H9 (cell line): Measurements from ENCODE around the gene DENND5A. TPM values are rescaled to one million over a fixed set of nuclear protein-coding genes. Genes with fewer than 3 reads are reported as not detected.

ENCODE experiments used
- DNase-seq: peaks from one replicate; pipeline ENCODE4 v3.0.0-alpha.2; 2017
- H2AFZ ChIP-seq: one replicate; pipeline ENCODE4 v1.6.1; 2013; ENCODE audit warnings: mild to moderate bottlenecking, low read length, control low read depth, moderate library complexity
- H2AK5ac ChIP-seq: 2 replicates; pipeline ENCODE4 v1.6.1; 2013; ENCODE audit warnings: low read length, control low read depth, mixed read lengths; ENCODE audit not compliant: insufficient read length
- H2BK120ac ChIP-seq: one replicate; pipeline ENCODE4 v1.6.1; 2013; ENCODE audit warnings: low read depth, mild to moderate bottlenecking, low read length, control low read depth, inconsistent platforms; ENCODE audit not compliant: poor library complexity, severe bottlenecking
- H2BK12ac ChIP-seq: 2 replicates; pipeline ENCODE4 v1.6.1; 2013; ENCODE audit warnings: low read length, control low read depth, mixed read lengths, low read depth; ENCODE audit not compliant: insufficient read length
- H2BK15ac ChIP-seq: 2 replicates; pipeline ENCODE4 v1.6.1; 2013; ENCODE audit warnings: low read depth, low read length, control low read depth
- H2BK20ac ChIP-seq: one replicate; pipeline ENCODE4 v1.6.1; 2013; ENCODE audit warnings: low read depth, mild to moderate bottlenecking, low read length, control low read depth, inconsistent platforms; ENCODE audit not compliant: poor library complexity, severe bottlenecking
- H2BK5ac ChIP-seq: 2 replicates; pipeline ENCODE4 v1.6.1; 2013; ENCODE audit warnings: low read length, control low read depth, mixed read lengths; ENCODE audit not compliant: insufficient read length
- H3K14ac ChIP-seq: 2 replicates; pipeline ENCODE4 v1.6.1; 2013; ENCODE audit warnings: low read length, control low read depth; ENCODE audit not compliant: insufficient read depth
- H3K18ac ChIP-seq: 2 replicates; pipeline ENCODE4 v1.6.1; 2013; ENCODE audit warnings: low read depth, mild to moderate bottlenecking, mixed read lengths, low read length, control low read depth; ENCODE audit not compliant: insufficient read length
- H3K23ac ChIP-seq: 2 replicates; pipeline ENCODE4 v1.6.1; 2013; ENCODE audit warnings: low read length, control low read depth, mixed read lengths, low read depth; ENCODE audit not compliant: insufficient read length
- H3K23me2 ChIP-seq: 2 replicates; pipeline ENCODE4 v1.6.1; 2013; ENCODE audit warnings: low read depth, mild to moderate bottlenecking, mixed read lengths, low read length, control low read depth; ENCODE audit not compliant: insufficient read length, poor library complexity, severe bottlenecking
- H3K27ac ChIP-seq: 2 replicates; pipeline ENCODE4 v1.5.1; 2013; ENCODE audit warnings: low read length, control low read depth, mixed read lengths, low read depth; ENCODE audit not compliant: insufficient read length
- H3K27me3 ChIP-seq: 2 replicates; pipeline ENCODE4 v1.6.1; 2013; ENCODE audit warnings: low read length, control low read depth, inconsistent platforms; ENCODE audit not compliant: insufficient read depth
- H3K4ac ChIP-seq: 2 replicates; pipeline ENCODE4 v1.6.1; 2013; ENCODE audit warnings: low read depth, mild to moderate bottlenecking, control low read depth, inconsistent platforms, low read length, moderate library complexity
- H3K4me1 ChIP-seq: 2 replicates; pipeline ENCODE4 v1.6.1; 2013; ENCODE audit warnings: low read length, control low read depth, inconsistent platforms; ENCODE audit not compliant: insufficient read depth
- H3K4me2 ChIP-seq: 2 replicates; pipeline ENCODE4 v1.6.1; 2013; ENCODE audit warnings: low read length, control low read depth, mixed read lengths; ENCODE audit not compliant: insufficient read length, insufficient read depth
- H3K56ac ChIP-seq: 2 replicates; pipeline ENCODE4 v1.6.1; 2013; ENCODE audit warnings: low read depth, mild to moderate bottlenecking, mixed read lengths, low read length, control low read depth; ENCODE audit not compliant: insufficient read length
- H3K79me1 ChIP-seq: 2 replicates; pipeline ENCODE4 v1.6.1; 2013; ENCODE audit warnings: low read depth, mild to moderate bottlenecking, moderate library complexity, low read length, control low read depth, inconsistent platforms; ENCODE audit not compliant: insufficient read depth, poor library complexity, severe bottlenecking
- H3K79me2 ChIP-seq: 2 replicates; pipeline ENCODE4 v1.6.1; 2013; ENCODE audit warnings: low read length, control low read depth, inconsistent platforms; ENCODE audit not compliant: insufficient read depth
- H3K9ac ChIP-seq: 2 replicates; pipeline ENCODE4 v1.6.1; 2013; ENCODE audit warnings: low read length, control low read depth, mixed read lengths; ENCODE audit not compliant: insufficient read length; ENCODE audit errors: extremely low read depth
- H3K9me3 ChIP-seq: one replicate; pipeline ENCODE4 v1.6.1; 2013; ENCODE audit warnings: low read depth, low read length, inconsistent platforms; ENCODE audit not compliant: control insufficient read depth
- H3T11ph ChIP-seq: one replicate; pipeline ENCODE4 v1.6.1; 2013; ENCODE audit warnings: mild to moderate bottlenecking, low read length, control low read depth, inconsistent platforms
- H4K20me1 ChIP-seq: one replicate; pipeline ENCODE4 v1.6.1; 2013; ENCODE audit not compliant: control insufficient read depth, insufficient read length, insufficient read depth
- H4K5ac ChIP-seq: 2 replicates; pipeline ENCODE4 v1.6.1; 2013; ENCODE audit warnings: low read depth, mild to moderate bottlenecking, mixed read lengths, low read length, control low read depth; ENCODE audit not compliant: insufficient read length
- H4K8ac ChIP-seq: replicated peaks from 2 replicates; pipeline ENCODE4 v1.6.1; 2013; ENCODE audit warnings: low read length, control low read depth, mixed read lengths, low read depth; ENCODE audit not compliant: insufficient read length
- H4K91ac ChIP-seq: 2 replicates; pipeline ENCODE4 v1.6.1; 2013; ENCODE audit warnings: low read depth, mild to moderate bottlenecking, moderate library complexity, mixed read lengths, low read length, control low read depth; ENCODE audit not compliant: insufficient read length
- H3K27ac Mint-ChIP-seq, 3 experiments: 2 replicates in 2 of 3; 3 replicates in 1 of 3; pipeline ENCODE4 v1.8.0; 2020 to 2021; ENCODE audit warnings: mixed read lengths in 3 of 3, mild to moderate bottlenecking in 1 of 3, moderate library complexity in 1 of 3
- H3K27me3 Mint-ChIP-seq: 2 replicates; pipeline ENCODE4 v1.8.0; 2021; ENCODE audit warnings: low read depth, mild to moderate bottlenecking, moderate library complexity, mixed read lengths
- H3K36me3 Mint-ChIP-seq, 3 experiments: 2 replicates in 2 of 3; 3 replicates in 1 of 3; pipeline ENCODE4 v1.8.0; 2020 to 2021; ENCODE audit warnings: low read depth in 3 of 3, mixed read lengths in 3 of 3; ENCODE audit not compliant: insufficient read depth in 1 of 3
- H3K4me1 Mint-ChIP-seq, 2 experiments: 2 replicates each; pipeline ENCODE4 v1.8.0; 2020; ENCODE audit warnings: mixed read lengths in 2 of 2
- H3K4me3 Mint-ChIP-seq, 2 experiments: 2 replicates in 1 of 2; 3 replicates in 1 of 2; pipeline ENCODE4 v1.8.0; 2020 to 2021; ENCODE audit warnings: mild to moderate bottlenecking in 2 of 2, mixed read lengths in 2 of 2, moderate library complexity in 1 of 2
- H3K9me3 Mint-ChIP-seq, 2 experiments: 2 replicates in 1 of 2; 3 replicates in 1 of 2; pipeline ENCODE4 v1.8.0; 2020; ENCODE audit warnings: mild to moderate bottlenecking in 2 of 2, mixed read lengths in 2 of 2, moderate library complexity in 1 of 2
- WGBS: extraction: QIAGEN DNeasy Blood & Tissue Kit; methylation state at CpG from one replicate; pipeline ENCODE4 v1.1.7; 2013; ENCODE audit warnings: missing lambda C conversion rate, low lambda C conversion rate, mixed read lengths; ENCODE audit not compliant: insufficient read length; ENCODE audit errors: extremely low coverage; 5-methylcytosine and 5-hydroxymethylcytosine counted together
- total RNA-seq: library from RNA; stranded (reverse); gene quantifications from 2 replicates; pipeline ENCODE4 v1.2.1, GENCODE V29; 2021
- TF ChIP-seq, protein P1 (sequence below): fragments of 200-600 bp; sonication (generic); conservative IDR thresholded peaks from 3 replicates; pipeline ENCODE4 v1.8.0; 2021; ENCODE audit warnings: antibody characterized with exemption, mild to moderate bottlenecking

Gene DENND5A
- total RNA-seq, 1 experiment from 2014 or later = 59.6 TPM

DNA sequence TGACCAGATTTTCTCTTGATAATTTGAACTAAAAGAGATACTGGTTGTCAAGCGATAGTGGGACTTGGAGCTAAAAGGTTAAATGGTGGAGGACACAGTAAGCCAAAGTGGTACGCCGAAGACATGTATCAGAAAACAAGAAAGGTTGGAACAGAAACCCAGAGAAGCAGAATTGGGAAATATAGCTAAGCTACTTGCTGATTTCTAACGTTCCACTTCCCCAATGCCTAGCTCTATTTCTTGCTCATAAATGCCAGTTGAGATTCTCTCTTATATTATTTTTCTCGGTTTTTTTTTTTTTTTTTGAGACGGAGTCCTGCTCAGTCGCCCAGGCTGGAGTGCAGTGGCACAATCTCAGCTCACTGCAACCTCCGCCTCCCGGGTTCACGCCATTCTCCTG lies 36.6 kb upstream of the DENND5A start:
- Histone ChIP-seq H3K4me2 (no peak overlapping the region), H2BK12ac (no peak overlapping the region), H3T11ph (no peak overlapping the region), H2BK15ac (no peak overlapping the region), H3K79me2 (peaks cover 15% of the 10 kb centered on the region; the same call in 1 of the 2 replicates), H2BK120ac (no peak overlapping the region), H3K14ac (no peak overlapping the region), H3K4me1 (no peaks in the 10 kb centered on the region), H3K18ac (no peak overlapping the region), H3K27ac (no peak overlapping the region), H4K91ac (no peak overlapping the region), H2BK5ac (no peak overlapping the region), H4K5ac (no peak overlapping the region), H4K20me1 (no peaks in the 10 kb centered on the region), H2AFZ (no peak overlapping the region), H4K8ac (no peak overlapping the region), H3K56ac (no peak overlapping the region), H3K9ac (no peak overlapping the region), H3K23ac (no peak overlapping the region), H2AK5ac (no peak overlapping the region), H2BK20ac (no peak overlapping the region), H3K23me2 (no peaks in the 10 kb centered on the region), H3K27me3 (no peaks in the 10 kb centered on the region), H3K4ac (no peak overlapping the region), H3K9me3 (no peaks in the 10 kb centered on the region), H3K79me1 (peaks cover 5% of the 10 kb centered on the region)
- whole genome bisulfite sequencing = no CpG with 5 or more reads among the region's 10 CpGs
- DNase-seq = no peak
- Mint-ChIP-seq H3K9me3 (no peaks in the 10 kb centered on the region), H3K27ac (peak overlapping the region in 1 of 3 experiments; percentile 22; a peak in 1 of 7 replicates), H3K4me3 (no peak overlapping the region), H3K36me3 (peaks cover 3 to 10% (median 8%) of the 10 kb centered on the region in 3 experiments), H3K27me3 (no peaks in the 10 kb centered on the region), H3K4me1 (0 out of 4 replicates have a peak, but pooled peaks cover 0 to under 1% of the 10 kb centered on the region in 2 experiments)
- TF ChIP-seq, protein P1, sequence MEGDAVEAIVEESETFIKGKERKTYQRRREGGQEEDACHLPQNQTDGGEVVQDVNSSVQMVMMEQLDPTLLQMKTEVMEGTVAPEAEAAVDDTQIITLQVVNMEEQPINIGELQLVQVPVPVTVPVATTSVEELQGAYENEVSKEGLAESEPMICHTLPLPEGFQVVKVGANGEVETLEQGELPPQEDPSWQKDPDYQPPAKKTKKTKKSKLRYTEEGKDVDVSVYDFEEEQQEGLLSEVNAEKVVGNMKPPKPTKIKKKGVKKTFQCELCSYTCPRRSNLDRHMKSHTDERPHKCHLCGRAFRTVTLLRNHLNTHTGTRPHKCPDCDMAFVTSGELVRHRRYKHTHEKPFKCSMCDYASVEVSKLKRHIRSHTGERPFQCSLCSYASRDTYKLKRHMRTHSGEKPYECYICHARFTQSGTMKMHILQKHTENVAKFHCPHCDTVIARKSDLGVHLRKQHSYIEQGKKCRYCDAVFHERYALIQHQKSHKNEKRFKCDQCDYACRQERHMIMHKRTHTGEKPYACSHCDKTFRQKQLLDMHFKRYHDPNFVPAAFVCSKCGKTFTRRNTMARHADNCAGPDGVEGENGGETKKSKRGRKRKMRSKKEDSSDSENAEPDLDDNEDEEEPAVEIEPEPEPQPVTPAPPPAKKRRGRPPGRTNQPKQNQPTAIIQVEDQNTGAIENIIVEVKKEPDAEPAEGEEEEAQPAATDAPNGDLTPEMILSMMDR = no peak
